Peyer's patch (tissue), 4 donors: ENCODE data around the gene UBASH3B. TPM values are rescaled to one million over a fixed set of nuclear protein-coding genes. Genes with fewer than 3 reads are reported as not detected.

Experiments used
- DNase-seq, 3 donors: peaks; one replicate each; pipeline ENCODE4 v3.0.0-alpha.2; 2017 to 2019
- H3K27ac ChIP-seq, 4 donors: fragments of 200-600 bp; sonication (generic); one replicate each; pipeline ENCODE4 v1.5.1; 2016 to 2019
- H3K27me3 ChIP-seq, 2 donors: fragments of 200-600 bp; sonication (generic); one replicate each; pipeline ENCODE4 v1.5.1; 2019
- H3K36me3 ChIP-seq, 3 donors: fragments of 200-600 bp; sonication (generic); one replicate each; pipeline ENCODE4 v1.5.1; 2016 to 2019
- H3K4me1 ChIP-seq, 4 donors: fragments of 200-600 bp; sonication (generic); one replicate each; pipeline ENCODE4 v1.5.1; 2016 to 2019
- H3K4me3 ChIP-seq, 4 donors: fragments of 200-600 bp; sonication (generic); 1 replicate in 3 of 4; 2 replicates in 1 of 4; pipeline ENCODE4 v1.5.1; 2016 to 2019; ENCODE audit warnings: mild to moderate bottlenecking in 1 of 4
- H3K9me3 ChIP-seq, 4 donors: fragments of 200-600 bp; sonication (generic); one replicate each; pipeline ENCODE4 v1.5.1; 2016 to 2019; ENCODE audit warnings: mild to moderate bottlenecking in 1 of 4
- CTCF ChIP-seq, 6 experiments: fragments of 450-650 bp in 4 of 6; fragments of 200-600 bp in 2 of 6; sonication (generic) in 1 of 6; IDR thresholded peaks; one replicate each; pipeline ENCODE4 v1.5.1; 2017 to 2019; ENCODE audit warnings: antibody characterized with exemption in 6 of 6, mild to moderate bottlenecking in 3 of 6, moderate library complexity in 1 of 6
- POLR2A ChIP-seq, 2 donors: fragments of 450-650 bp; IDR thresholded peaks; one replicate each; pipeline ENCODE4 v1.5.1; 2017; ENCODE audit warnings: antibody characterized with exemption in 2 of 2, mild to moderate bottlenecking in 2 of 2, moderate library complexity in 2 of 2
- total RNA-seq, 4 donors: library from RNA; depleted of rRNA; stranded (reverse); fragments of >200 nt; gene quantifications; one replicate each; pipeline ENCODE4 v1.1.0, GENCODE V29; 2016

UBASH3B gene
- total RNA-seq, 4 donors from 2014 or later: 2.3 to 14.9 (median 5.2) TPM

- H3K27ac ChIP-seq: no peak overlapping the region
Observed at GRCh38 chr11:122803306-122803705, 147.8 kb downstream of the UBASH3B start.

GRCh38 chr11:122803716-122804115, 148.2 kb downstream of the UBASH3B start:
- DNase-seq: no peak
- H3K9me3 ChIP-seq: no peaks in the 10 kb centered on the region
- no peak overlapping the region for H3K27ac ChIP-seq
- no peaks in the 10 kb centered on the region for H3K27me3 ChIP-seq
- peaks cover 0 to 6% (median 0%) of the 10 kb centered on the region in 4 donors for H3K4me1 ChIP-seq
- no peaks in the 10 kb centered on the region for H3K36me3 ChIP-seq
- TF ChIP-seq CTCF (IDR thresholded peaks at IDR 0.05) (no peak), POLR2A (IDR thresholded peaks at IDR 0.05) (no peak)
- H3K4me3 ChIP-seq: no peak overlapping the region

More at GRCh38 chr11:122803306-122803705, 147.8 kb downstream of the UBASH3B start:
- H3K27me3 ChIP-seq: no peaks in the 10 kb centered on the region
- H3K4me1 ChIP-seq: peaks cover 0 to 6% (median 0%) of the 10 kb centered on the region in 4 donors
- DNase-seq: no peak
- TF ChIP-seq POLR2A (IDR thresholded peaks at IDR 0.05) (no peak), CTCF (IDR thresholded peaks at IDR 0.05) (no peak)
- H3K9me3 ChIP-seq: no peaks in the 10 kb centered on the region
- H3K36me3 ChIP-seq: no peaks in the 10 kb centered on the region
- no peak overlapping the region for H3K4me3 ChIP-seq

- no peak overlapping the region for H3K27ac ChIP-seq
- TF ChIP-seq POLR2A (IDR thresholded peaks at IDR 0.05) (no peak), CTCF (IDR thresholded peaks at IDR 0.05) (no peak)
Observed at GRCh38 chr11:122804161-122804560, 148.6 kb downstream of the UBASH3B start.

GRCh38 chr11:122804796-122805195, 149.3 kb downstream of the UBASH3B start:
- Histone ChIP-seq H3K4me3 (no peak overlapping the region), H3K4me1 (peaks cover 0 to 6% (median 0%) of the 10 kb centered on the region in 4 donors), H3K27me3 (no peaks in the 10 kb centered on the region), H3K9me3 (no peaks in the 10 kb centered on the region), H3K27ac (no peak overlapping the region), H3K36me3 (no peaks in the 10 kb centered on the region)
- no peak for DNase-seq
- TF ChIP-seq POLR2A (IDR thresholded peaks at IDR 0.05) (no peak), CTCF (IDR thresholded peaks at IDR 0.05) (no peak)

More at GRCh38 chr11:122804161-122804560, 148.6 kb downstream of the UBASH3B start:
- no peaks in the 10 kb centered on the region for H3K36me3 ChIP-seq
- no peaks in the 10 kb centered on the region for H3K27me3 ChIP-seq
- H3K4me1 ChIP-seq: peaks cover 0 to 6% (median 0%) of the 10 kb centered on the region in 4 donors
- no peaks in the 10 kb centered on the region for H3K9me3 ChIP-seq
- no peak for DNase-seq
- no peak overlapping the region for H3K4me3 ChIP-seq

GRCh38 chr11:122807731-122808477, 152.4 kb downstream of the UBASH3B start:
- Histone ChIP-seq H3K27ac (peak overlapping the region in 1 of 4 donors; percentile 18), H3K4me3 (no peak overlapping the region), H3K36me3 (no peaks in the 10 kb centered on the region), H3K9me3 (no peaks in the 10 kb centered on the region), H3K4me1 (peaks cover 0 to 6% (median 0%) of the 10 kb centered on the region in 4 donors), H3K27me3 (no peaks in the 10 kb centered on the region)
- DNase-seq: no peak
- no peak for TF ChIP-seq POLR2A (IDR thresholded peaks at IDR 0.05)
- no peak for TF ChIP-seq CTCF (IDR thresholded peaks at IDR 0.05)
